ENCODE results near the gene KCTD5.

The KCTD5 gene

DNA sequence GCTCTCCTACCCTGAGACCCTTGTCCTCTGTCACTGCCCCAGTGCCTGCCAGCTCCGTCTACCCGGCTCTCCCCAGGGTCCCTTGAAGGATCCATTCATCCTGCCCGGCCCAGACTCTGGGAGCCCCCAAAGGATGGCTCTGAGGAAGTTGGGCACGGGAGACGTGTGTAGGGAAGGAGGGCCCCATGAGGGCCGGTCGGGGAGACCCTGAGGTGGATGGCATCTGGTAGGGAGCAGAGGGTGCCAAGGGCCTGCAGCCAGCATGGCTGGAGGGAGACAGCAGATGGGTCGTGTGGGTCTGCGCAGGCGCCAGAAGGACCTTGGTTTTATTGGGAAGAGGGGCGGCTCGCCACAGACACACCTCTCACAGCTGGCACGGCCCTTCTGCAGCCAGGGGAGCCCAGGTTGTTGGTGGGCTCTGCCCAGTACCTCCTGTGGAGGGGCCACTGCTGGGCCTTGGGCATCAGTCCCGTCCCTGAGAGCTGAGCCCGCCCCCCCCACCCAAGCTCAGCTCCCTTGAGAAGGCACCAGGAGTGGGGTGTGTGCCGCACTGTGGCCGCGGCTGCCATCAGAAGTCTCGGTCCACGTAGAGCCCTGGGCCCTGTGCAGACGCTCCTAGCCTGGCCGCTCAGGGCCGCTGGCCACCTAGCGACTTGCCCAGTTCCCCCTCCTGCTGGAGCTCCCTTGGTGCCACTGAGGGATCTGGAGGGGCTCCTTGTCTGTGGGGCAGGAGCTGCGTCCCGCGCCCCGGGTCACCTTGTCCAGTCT, 16.0 kb downstream of the KCTD5 start:
- H3K4me1 Mint-ChIP-seq: peaks cover 5% of the 10 kb centered on the region
- no peaks in the 10 kb centered on the region for H3K9me3 Mint-ChIP-seq
- TF ChIP-seq, protein P1, sequence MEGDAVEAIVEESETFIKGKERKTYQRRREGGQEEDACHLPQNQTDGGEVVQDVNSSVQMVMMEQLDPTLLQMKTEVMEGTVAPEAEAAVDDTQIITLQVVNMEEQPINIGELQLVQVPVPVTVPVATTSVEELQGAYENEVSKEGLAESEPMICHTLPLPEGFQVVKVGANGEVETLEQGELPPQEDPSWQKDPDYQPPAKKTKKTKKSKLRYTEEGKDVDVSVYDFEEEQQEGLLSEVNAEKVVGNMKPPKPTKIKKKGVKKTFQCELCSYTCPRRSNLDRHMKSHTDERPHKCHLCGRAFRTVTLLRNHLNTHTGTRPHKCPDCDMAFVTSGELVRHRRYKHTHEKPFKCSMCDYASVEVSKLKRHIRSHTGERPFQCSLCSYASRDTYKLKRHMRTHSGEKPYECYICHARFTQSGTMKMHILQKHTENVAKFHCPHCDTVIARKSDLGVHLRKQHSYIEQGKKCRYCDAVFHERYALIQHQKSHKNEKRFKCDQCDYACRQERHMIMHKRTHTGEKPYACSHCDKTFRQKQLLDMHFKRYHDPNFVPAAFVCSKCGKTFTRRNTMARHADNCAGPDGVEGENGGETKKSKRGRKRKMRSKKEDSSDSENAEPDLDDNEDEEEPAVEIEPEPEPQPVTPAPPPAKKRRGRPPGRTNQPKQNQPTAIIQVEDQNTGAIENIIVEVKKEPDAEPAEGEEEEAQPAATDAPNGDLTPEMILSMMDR (IDR thresholded peaks at IDR 0.05): no peak

DNA sequence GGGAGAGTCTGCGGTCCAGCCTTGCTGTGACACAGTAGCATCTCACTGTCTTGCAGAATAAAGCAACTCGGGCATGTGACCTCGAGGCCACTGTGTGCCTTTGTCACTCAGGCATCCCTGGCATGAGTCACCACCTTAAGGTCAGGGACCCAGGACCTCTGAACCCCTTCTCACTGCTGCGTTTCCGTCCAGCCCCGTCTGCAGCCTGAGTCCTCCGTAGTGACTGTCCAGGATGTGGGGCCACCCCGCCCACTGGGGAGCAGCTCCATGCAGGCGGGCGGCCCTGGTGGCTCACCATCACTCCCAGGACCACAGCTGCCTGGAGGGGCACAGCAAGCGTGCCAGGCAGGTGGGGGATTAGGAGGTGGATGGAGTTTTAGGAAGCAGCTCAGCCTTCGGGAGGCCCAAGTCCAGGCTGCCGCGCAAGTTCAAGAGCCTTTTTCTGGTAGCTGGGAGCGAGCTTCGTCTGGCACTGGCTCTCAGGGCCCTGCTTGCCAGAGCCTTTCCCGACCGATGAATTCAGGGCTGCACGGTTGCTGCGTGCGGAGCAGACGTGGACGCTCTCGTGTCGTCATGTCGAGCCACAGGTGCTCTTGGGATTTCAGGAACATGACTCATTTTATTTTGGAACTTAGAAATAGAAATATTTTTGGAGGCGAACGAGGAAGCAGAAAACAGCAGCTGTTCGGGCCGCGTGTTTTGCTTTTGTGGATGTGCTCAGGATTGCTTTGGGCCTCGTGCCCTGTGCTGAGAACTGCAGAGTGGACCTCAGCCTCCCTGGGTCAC, 16.8 kb downstream of the KCTD5 start:
- no peak for DNase-seq
- TF ChIP-seq, protein P1 (IDR thresholded peaks at IDR 0.05): no peak

More for the DNA sequence above, 16.0 kb downstream of the KCTD5 start:
- no peak for DNase-seq
- Mint-ChIP-seq H3K36me3 (ENCODE audit: low read depth) (peaks cover 11% of the 10 kb centered on the region), H3K27ac (no peak overlapping the region), H3K27me3 (ENCODE audit: low read depth, poor library complexity) (no peaks in the 10 kb centered on the region), H3K4me3 (no peak overlapping the region)

DNA sequence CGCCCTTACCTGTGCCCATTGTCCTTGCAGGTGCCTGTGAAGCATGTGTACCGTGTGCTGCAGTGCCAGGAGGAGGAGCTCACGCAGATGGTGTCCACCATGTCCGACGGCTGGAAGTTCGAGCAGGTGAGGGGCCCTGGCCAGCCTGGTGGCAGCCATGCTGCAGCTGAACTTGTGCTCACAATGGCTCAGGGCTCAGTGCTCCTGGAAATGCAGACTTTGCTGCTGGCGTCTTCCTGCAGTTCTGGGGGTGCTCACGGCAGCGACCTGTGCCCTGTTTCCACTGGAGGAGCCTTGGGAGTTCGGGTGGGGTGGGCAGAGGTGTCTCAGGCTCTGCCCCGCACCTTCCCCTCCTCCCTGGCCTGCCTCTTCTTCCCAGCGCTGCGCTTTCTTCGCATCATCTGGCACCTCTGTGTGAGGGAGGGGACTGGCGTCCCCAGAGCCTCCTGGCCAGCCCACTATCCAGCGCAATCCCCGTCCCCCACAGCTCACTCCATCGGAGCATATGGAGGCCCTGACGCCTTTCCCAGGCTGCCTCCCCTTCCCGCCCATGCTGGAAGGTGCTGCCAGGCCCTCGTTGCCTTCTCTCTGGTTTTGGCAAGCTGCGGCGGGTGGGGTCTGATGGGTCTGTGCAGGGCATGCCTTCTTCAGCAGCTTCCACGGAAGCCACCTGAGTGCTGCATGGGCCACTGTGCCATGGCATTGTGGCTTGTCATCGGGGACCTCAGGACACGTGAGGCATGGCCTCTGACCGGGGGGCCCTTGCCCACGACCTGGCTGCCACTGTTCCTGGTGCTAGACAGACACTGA, 17.7 kb downstream of the KCTD5 start:
- no peaks in the 10 kb centered on the region for H3K4me1 Mint-ChIP-seq
- peaks cover 11% of the 10 kb centered on the region for H3K36me3 Mint-ChIP-seq (ENCODE audit: low read depth)
- no peaks in the 10 kb centered on the region for H3K9me3 Mint-ChIP-seq
- no peak for DNase-seq
- TF ChIP-seq, protein P1 (IDR thresholded peaks at IDR 0.05): no peak
- H3K27ac Mint-ChIP-seq: no peak overlapping the region
- no peak overlapping the region for H3K4me3 Mint-ChIP-seq
- no peaks in the 10 kb centered on the region for H3K27me3 Mint-ChIP-seq (ENCODE audit: low read depth, poor library complexity)

More for the DNA sequence above, 16.8 kb downstream of the KCTD5 start:
- H3K36me3 Mint-ChIP-seq (ENCODE audit: low read depth): peaks cover 11% of the 10 kb centered on the region
- H3K4me1 Mint-ChIP-seq: no peaks in the 10 kb centered on the region
- H3K27ac Mint-ChIP-seq: no peak overlapping the region
- no peaks in the 10 kb centered on the region for H3K27me3 Mint-ChIP-seq (ENCODE audit: low read depth, poor library complexity)
- H3K9me3 Mint-ChIP-seq: no peaks in the 10 kb centered on the region
- no peak overlapping the region for H3K4me3 Mint-ChIP-seq

DNA sequence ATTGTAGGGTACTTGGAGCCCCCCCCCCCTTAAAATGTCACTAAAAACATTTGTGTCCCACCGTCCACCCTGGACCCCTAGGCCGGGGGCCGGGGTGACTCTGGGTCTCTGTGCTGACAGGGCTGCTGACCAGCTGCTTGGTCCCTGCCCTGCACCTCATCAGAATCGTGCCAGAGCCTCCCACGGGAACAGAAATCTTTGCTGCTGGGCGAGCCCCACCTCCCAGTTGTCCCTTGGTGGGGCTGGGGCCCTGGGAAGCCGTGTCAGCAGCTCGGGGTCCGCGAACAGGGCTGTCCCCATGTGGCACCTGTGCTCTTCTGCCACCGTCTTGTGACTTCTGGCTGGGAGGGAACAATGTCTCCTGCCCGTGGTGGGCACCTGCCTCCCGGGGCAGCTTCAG, 18.5 kb downstream of the KCTD5 start:
- TF ChIP-seq, protein P1 (IDR thresholded peaks at IDR 0.05): no peak
- Mint-ChIP-seq H3K36me3 (ENCODE audit: low read depth) (peaks cover 11% of the 10 kb centered on the region), H3K4me1 (no peaks in the 10 kb centered on the region), H3K27ac (no peak overlapping the region), H3K27me3 (ENCODE audit: low read depth, poor library complexity) (no peaks in the 10 kb centered on the region), H3K9me3 (no peaks in the 10 kb centered on the region), H3K4me3 (no peak overlapping the region)
- no peak for DNase-seq

DNA sequence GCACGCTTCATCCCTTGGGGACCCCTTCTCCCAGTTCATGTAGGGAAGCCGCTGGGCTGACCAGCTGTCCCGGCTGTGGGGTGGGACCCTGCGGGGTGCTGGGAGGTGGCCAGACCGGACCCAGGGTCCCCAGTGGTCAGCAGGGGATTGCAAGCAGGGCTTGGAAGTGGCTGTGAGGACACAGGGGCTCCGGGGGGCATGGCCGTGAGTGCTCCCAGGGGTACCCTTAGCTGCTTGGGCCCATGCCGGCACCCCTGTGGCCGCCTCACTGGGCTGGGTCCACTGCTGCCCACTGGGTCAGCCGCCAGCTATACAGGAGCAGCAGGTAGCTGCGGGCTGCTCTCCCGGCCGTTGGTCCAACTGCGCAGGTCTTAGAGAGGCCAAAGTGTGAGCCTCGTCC, 18.9 kb downstream of the KCTD5 start:
- no peak for DNase-seq
- H3K27ac Mint-ChIP-seq: no peak overlapping the region
- H3K4me1 Mint-ChIP-seq: no peaks in the 10 kb centered on the region
- H3K27me3 Mint-ChIP-seq (ENCODE audit: low read depth, poor library complexity): no peaks in the 10 kb centered on the region
- H3K9me3 Mint-ChIP-seq: no peaks in the 10 kb centered on the region
- TF ChIP-seq, protein P1 (IDR thresholded peaks at IDR 0.05): no peak
- H3K4me3 Mint-ChIP-seq: no peak overlapping the region
- peaks cover 11% of the 10 kb centered on the region for H3K36me3 Mint-ChIP-seq (ENCODE audit: low read depth)

Measured in nephron progenitor cell (in vitro differentiated cells).